Testis (tissue), 2 donors: ENCODE measurements around the gene DPP9.

ENCODE experiments used
- CTCF ChIP-seq, 3 experiments: fragments of 450-650 bp in 2 of 3; fragments of 200-600 bp in 1 of 3; sonication (generic) in 1 of 3; IDR thresholded peaks; one replicate each; pipeline ENCODE4 v1.5.1; 2016 to 2019; ENCODE audit warnings: antibody characterized with exemption in 3 of 3, mild to moderate bottlenecking in 2 of 3, moderate library complexity in 1 of 3
- POLR2A ChIP-seq: fragments of 450-650 bp; IDR thresholded peaks from one replicate; pipeline ENCODE4 v1.6.1; 2017; ENCODE audit warnings: antibody characterized with exemption, mild to moderate bottlenecking, moderate library complexity

GRCh38 chr19:4656102-4656501 lies 67.5 kb downstream of the DPP9 start:
- TF ChIP-seq CTCF (IDR thresholded peaks at IDR 0.05) (no peak), POLR2A (no peak)
